K562 (cell line): Measurements from ENCODE around the gene FPGS. TPM values are rescaled to one million over a fixed set of nuclear protein-coding genes. Genes with fewer than 3 reads are reported as not detected.

Experiments used
- ATAC-seq: fragments of 200-7000 bp; cut with Tn5 transposase; 3 replicates; pipeline ENCODE4 v1.9.1; 2020; ENCODE audit warnings: moderate library complexity
- BruUV-seq: library from RNA; stranded (reverse); fragments of 400-500 nt; replicated peaks from 2 replicates; lab custom pipeline; 2021; lab: Mats Ljungman, UMichigan
- CTCF ChIA-PET: fragments of 300-600 bp; formaldehyde crosslinking; extraction: SDS; loops from one replicate; lab custom pipeline; 2021; ENCODE audit warnings: low intra/inter-chr PET ratio; lab: Yijun Ruan, JAX
- POLR2A ChIA-PET: fragments of 300-600, 350-650 bp; sonication (Branson Sonifier 250); formaldehyde crosslinking; extraction: SDS; loops from one replicate; lab custom pipeline; 2021; ENCODE audit warnings: antibody characterized with exemption, inconsistent platforms; lab: Yijun Ruan, JAX
- DNase-seq, 4 experiments: peaks; one replicate each; pipeline versions ENCODE4 v3.0.0 to v3.0.0-alpha.2; 2011 to 2018; ENCODE audit warnings: low spot score in 3 of 4, mixed read lengths in 3 of 4; ENCODE audit errors: extremely low read depth in 1 of 4
- FAIRE-seq: peaks from 2 replicates; lab custom pipeline; 2011; peaks lifted over from hg19 to GRCh38; lab: Jason Lieb, UNC
- H2AFZ ChIP-seq: 2 replicates; pipeline ENCODE4 v1.6.0; 2011; ENCODE audit warnings: low read depth, low read length, control low read depth, inconsistent platforms
- H3K27ac ChIP-seq: fragments of 200-600 bp; 3 replicates; pipeline ENCODE4 v1.8.0; 2011; ENCODE audit warnings: low read depth, mild to moderate bottlenecking, control low read depth, inconsistent platforms, low read length, moderate library complexity, mixed read lengths; ENCODE audit errors: extremely low read depth
- H3K27me3 ChIP-seq, 2 experiments: fragments of 300-600 bp in 1 of 2; 2 replicates in 1 of 2; 3 replicates in 1 of 2; pipeline versions ENCODE4 v1.6.0 to v1.8.0; 2011; ENCODE audit warnings: inconsistent platforms in 2 of 2, low read length in 2 of 2, mild to moderate bottlenecking in 1 of 2, mixed read lengths in 1 of 2, moderate library complexity in 1 of 2; ENCODE audit not compliant: control insufficient read depth in 2 of 2, insufficient read depth in 2 of 2
- H3K36me3 ChIP-seq: fragments of 300-600 bp; 3 replicates; pipeline ENCODE4 v1.8.0; 2011; ENCODE audit warnings: mild to moderate bottlenecking, low read length, inconsistent platforms; ENCODE audit not compliant: control insufficient read depth, insufficient read depth
- H3K4me1 ChIP-seq, 2 experiments: fragments of 200-600 bp in 1 of 2; replicated peaks in 1 of 2; 2 replicates in 1 of 2; 3 replicates in 1 of 2; pipeline versions ENCODE4 v1.5.1 to v1.8.0; 2011; ENCODE audit warnings: inconsistent platforms in 2 of 2, low read length in 2 of 2, mild to moderate bottlenecking in 1 of 2, mixed read lengths in 1 of 2, moderate library complexity in 1 of 2; ENCODE audit not compliant: control insufficient read depth in 2 of 2, insufficient read depth in 2 of 2
- H3K4me2 ChIP-seq: 2 replicates; pipeline ENCODE4 v1.6.1; 2011; ENCODE audit warnings: low read length, control low read depth, inconsistent platforms, mixed read lengths; ENCODE audit not compliant: insufficient read depth
- H3K4me3 ChIP-seq: fragments of 200-600 bp; sonication (generic), shearing (Covaris generic); 2 replicates; pipeline ENCODE4 v1.5.1; 2016; ENCODE audit warnings: control low read depth, inconsistent platforms
- H3K79me2 ChIP-seq: fragments of 200-600 bp; 3 replicates; pipeline ENCODE4 v1.8.0; 2011; ENCODE audit warnings: low read length, inconsistent platforms; ENCODE audit not compliant: control insufficient read depth, insufficient read depth
- H3K9ac ChIP-seq, 2 experiments: 2 replicates each; pipeline versions ENCODE4 v1.6.0 to v1.6.1; 2011; ENCODE audit warnings: low read depth in 2 of 2, low read length in 2 of 2, control low read depth in 1 of 2, inconsistent platforms in 1 of 2, mild to moderate bottlenecking in 1 of 2, mixed read lengths in 1 of 2; ENCODE audit not compliant: insufficient read depth in 1 of 2
- H3K9me1 ChIP-seq: one replicate; pipeline ENCODE4 v1.6.0; 2011; ENCODE audit warnings: inconsistent platforms, mild to moderate bottlenecking, low read length, moderate library complexity; ENCODE audit not compliant: control insufficient read depth, insufficient read depth
- H3K9me3 ChIP-seq: replicated peaks from 2 replicates; pipeline ENCODE4 v1.5.1; 2011; ENCODE audit warnings: low read depth, low read length, inconsistent platforms; ENCODE audit not compliant: control insufficient read depth, insufficient read depth
- H4K20me1 ChIP-seq: replicated peaks from 2 replicates; pipeline ENCODE4 v1.6.1; 2011; ENCODE audit warnings: low read length, inconsistent platforms, mixed read lengths; ENCODE audit not compliant: control insufficient read depth, insufficient read depth
- BRD9 ChIP-seq: fragments of 450-650 bp; IDR thresholded peaks from 2 replicates; pipeline ENCODE4 v1.6.1; 2018; ENCODE audit warnings: low read depth; ENCODE audit not compliant: partially characterized antibody
- C11orf30 ChIP-seq: fragments of 450-650 bp; IDR thresholded peaks from 2 replicates; pipeline ENCODE4 v1.6.1; 2016; ENCODE audit warnings: low read depth, mild to moderate bottlenecking
- CEBPG ChIP-seq, 3 experiments: fragments of 200-800 bp in 1 of 3; sonication (Bioruptor generic) in 1 of 3; sonication (generic) in 1 of 3; formaldehyde crosslinking in 1 of 3; IDR thresholded peaks in 2 of 3; conservative IDR thresholded peaks in 1 of 3; 2 replicates each; pipeline versions ENCODE4 v1.6.1 to v1.8.0; 2016 to 2022; ENCODE audit warnings: missing compliant biosample characterization in 2 of 3, missing genetic modification characterization in 2 of 3, mild to moderate bottlenecking in 1 of 3, missing genetic modification reagents in 1 of 3
- CREB1 ChIP-seq, 2 experiments: sonication (generic) in 1 of 2; formaldehyde crosslinking in 1 of 2; IDR thresholded peaks; 2 replicates each; pipeline versions ENCODE4 v1.6.1 to v1.8.0; 2012 to 2022; ENCODE audit warnings: inconsistent platforms in 1 of 2, mild to moderate bottlenecking in 1 of 2, missing genetic modification reagents in 1 of 2, moderate library complexity in 1 of 2
- EHMT2 ChIP-seq: fragments of 450-650 bp; IDR thresholded peaks from 2 replicates; pipeline ENCODE4 v1.6.1; 2018; ENCODE audit warnings: antibody characterized with exemption
- EP300 ChIP-seq: IDR thresholded peaks from 2 replicates; pipeline ENCODE4 v1.6.1; 2012; ENCODE audit warnings: low read length, improper control_type of control experiment
- LARP7 ChIP-seq: fragments of 450-650 bp; IDR thresholded peaks from 2 replicates; pipeline ENCODE4 v1.6.1; 2016
- SIN3B ChIP-seq: fragments of 450-650 bp; IDR thresholded peaks from 2 replicates; pipeline ENCODE4 v1.6.1; 2017; ENCODE audit warnings: low read depth, mild to moderate bottlenecking, moderate library complexity
- ZKSCAN1 ChIP-seq: fragments of 150-350 bp; IDR thresholded peaks from 2 replicates; pipeline ENCODE4 v1.6.1; 2016; ENCODE audit warnings: low read depth, low read length
- ZNF431 ChIP-seq: sonication (generic); formaldehyde crosslinking; IDR thresholded peaks from 2 replicates; pipeline ENCODE4 v1.8.0; 2022; ENCODE audit warnings: mild to moderate bottlenecking, missing genetic modification reagents
- ZNF584 ChIP-seq: fragments of 200-800 bp; sonication (Bioruptor generic); IDR thresholded peaks from 2 replicates; pipeline ENCODE4 v1.6.1; 2016; ENCODE audit warnings: low read depth, mild to moderate bottlenecking, missing genetic modification characterization, missing compliant biosample characterization
- ZSCAN29 ChIP-seq: fragments of 450-650 bp; IDR thresholded peaks from 2 replicates; pipeline ENCODE4 v1.6.1; 2017
- WGBS: fragments of 100-300 bp; shearing (Covaris generic); methylation state at CpG from one replicate; pipeline ENCODE4 v1.1.6; 2016; ENCODE audit warnings: low coverage, mixed read lengths; ENCODE audit not compliant: insufficient coverage; ENCODE audit errors: missing lambda C conversion rate; 5-methylcytosine and 5-hydroxymethylcytosine counted together
- in situ Hi-C: fragments of 300-500 bp; cut with MboI; formaldehyde crosslinking; loops from 4 replicates; pipeline ENCODE4 v1.15.0; 2018; ENCODE audit warnings: inconsistent platforms, mixed read lengths
- intact Hi-C: fragments of 100-400 bp; cut with micrococcal nuclease; formaldehyde crosslinking; loops from 2 replicates; pipeline ENCODE4 v1.14.2; 2022
- polyA plus RNA-seq, 8 experiments: library from polyadenylated mRNA; depleted of rRNA in 4 of 8; stranded (reverse) in 5 of 8; unstranded in 3 of 8; fragments of >200 nt; fragmentation: Nextera tagmentation in 2 of 8; fragmentation: Illumina TruSeq in 1 of 8; extraction: Ambion mirVana in 2 of 8; extraction: Trizol in 1 of 8; gene quantifications; 2 replicates each; pipeline versions ENCODE4 v1.2.1 to v1.2.3, GENCODE V29; 2011 to 2014; ENCODE audit warnings: inconsistent platforms in 1 of 8, missing spikeins in 1 of 8
- total RNA-seq, 7 experiments: library from RNA; depleted of rRNA in 6 of 7; stranded (reverse); fragments of >200 nt in 6 of 7; fragmentation: Illumina TruSeq in 2 of 7; extraction: Trizol in 2 of 7; gene quantifications; 2 replicates each; pipeline versions ENCODE4 v1.2.1 to v1.2.3, GENCODE V29; 2011 to 2021; ENCODE audit warnings: low replicate concordance in 1 of 7
- TF ChIP-seq, protein P1 (sequence below): fragments of 200-400 bp; formaldehyde crosslinking; IDR thresholded peaks from 2 replicates; pipeline ENCODE4 v1.6.1; 2017; ENCODE audit warnings: mild to moderate bottlenecking, low read depth, low read length, moderate library complexity

FPGS gene
- total and polyA plus RNA-seq, 9 of the 15 experiments (the other 6 are each of a cell fraction or from before 2014, with no cell fraction given) = 0.84 to 86.4 (median 59.2) TPM

- TF ChIP-seq CEBPG (CRISPR knock-in tag; IDR thresholded peaks at IDR 0.05) = peak; percentile 90
- TF ChIP-seq CEBPG (tag; conservative IDR thresholded peaks at IDR 0.05 in 1 of 2, IDR thresholded peaks at IDR 0.05 in 1 of 2) = peak; percentile 85 to 91
- no peak for TF ChIP-seq ZNF431 (CRISPR knock-in tag)
- TF ChIP-seq C11orf30 = no peak
- TF ChIP-seq, protein P1, sequence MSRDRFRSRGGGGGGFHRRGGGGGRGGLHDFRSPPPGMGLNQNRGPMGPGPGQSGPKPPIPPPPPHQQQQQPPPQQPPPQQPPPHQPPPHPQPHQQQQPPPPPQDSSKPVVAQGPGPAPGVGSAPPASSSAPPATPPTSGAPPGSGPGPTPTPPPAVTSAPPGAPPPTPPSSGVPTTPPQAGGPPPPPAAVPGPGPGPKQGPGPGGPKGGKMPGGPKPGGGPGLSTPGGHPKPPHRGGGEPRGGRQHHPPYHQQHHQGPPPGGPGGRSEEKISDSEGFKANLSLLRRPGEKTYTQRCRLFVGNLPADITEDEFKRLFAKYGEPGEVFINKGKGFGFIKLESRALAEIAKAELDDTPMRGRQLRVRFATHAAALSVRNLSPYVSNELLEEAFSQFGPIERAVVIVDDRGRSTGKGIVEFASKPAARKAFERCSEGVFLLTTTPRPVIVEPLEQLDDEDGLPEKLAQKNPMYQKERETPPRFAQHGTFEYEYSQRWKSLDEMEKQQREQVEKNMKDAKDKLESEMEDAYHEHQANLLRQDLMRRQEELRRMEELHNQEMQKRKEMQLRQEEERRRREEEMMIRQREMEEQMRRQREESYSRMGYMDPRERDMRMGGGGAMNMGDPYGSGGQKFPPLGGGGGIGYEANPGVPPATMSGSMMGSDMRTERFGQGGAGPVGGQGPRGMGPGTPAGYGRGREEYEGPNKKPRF = no peak
- peak; percentile 51; the same call in 1 of the 2 replicates for TF ChIP-seq EP300
- TF ChIP-seq LARP7 = no peak
- 0 out of 2 replicates have a peak, but pooled peaks have one; percentile 53 for TF ChIP-seq ZNF584 (CRISPR knock-in tag)
Measured at GRCh38 chr9:127758843-127759242, 43.8 kb upstream of the FPGS start (continued).

- peaks cover 21 to 29% of the 10 kb centered on the region in 2 experiments for H3K4me1 ChIP-seq
- H3K79me2 ChIP-seq = no peaks in the 10 kb centered on the region
- in situ Hi-C loops = loop anchor here (25.0 kb wide), 1 partner anchor 601 kb away; the partner anchor contains the start of gene URM1
- no TSS peak for BruUV-seq
- CTCF ChIA-PET = no interaction called here
- POLR2A ChIA-PET = interaction anchor here (0.7 kb wide), 1 partner anchor 48 kb away, joined by 3 read pairs; no protein-coding TSS in a partner anchor
- WGBS = 6% methylated on average over 5 of the region's 5 CpGs
- H3K9me1 ChIP-seq = peaks cover 3% of the 10 kb centered on the region
- no peaks in the 10 kb centered on the region; the same call in 1 of the 2 replicates for H4K20me1 ChIP-seq
- intact Hi-C loops = no loop called here
- no peak overlapping the region for H3K4me3 ChIP-seq
- H3K27ac ChIP-seq = no peak overlapping the region
- TF ChIP-seq BRD9 (no peak), EHMT2 (no peak), ZKSCAN1 (peak; percentile 89), ZSCAN29 (no peak), SIN3B (no peak), CREB1 (IDR thresholded peaks at IDR 0.05) (no peak), CREB1 (CRISPR knock-in tag; IDR thresholded peaks at IDR 0.05) (no peak)
- no peaks in the 10 kb centered on the region for H3K9me3 ChIP-seq
- no peaks in the 10 kb centered on the region; a peak in 1 of 5 replicates for H3K27me3 ChIP-seq
- H3K4me2 ChIP-seq = no peak overlapping the region
- FAIRE-seq = no peak
- H2AFZ ChIP-seq = no peak overlapping the region
- H3K36me3 ChIP-seq = no peaks in the 10 kb centered on the region
- no peak for DNase-seq
- H3K9ac ChIP-seq = no peak overlapping the region
- no peak for ATAC-seq
Measured at GRCh38 chr9:127761061-127761460, 41.6 kb upstream of the FPGS start.
